IMR-90 (cell line): ENCODE data around the gene ACSS3.

ENCODE experiments used
- BHLHE40 ChIP-seq: fragments of 150-350 bp; IDR thresholded peaks from 2 replicates; pipeline ENCODE4 v1.6.1; 2016; ENCODE audit warnings: mild to moderate bottlenecking, low read depth, low read length
- CHD1 ChIP-seq: IDR thresholded peaks from 2 replicates; pipeline ENCODE4 v1.6.1; 2012; ENCODE audit warnings: low read depth, low read length, improper control_type of control experiment
- CTCF ChIP-seq: conservative IDR thresholded peaks from 2 replicates; pipeline ENCODE4 v1.5.1; 2012; ENCODE audit warnings: mild to moderate bottlenecking, low read depth, low read length, improper control_type of control experiment
- FOS ChIP-seq: fragments of 150-350 bp; IDR thresholded peaks from 2 replicates; pipeline ENCODE4 v1.6.1; 2016; ENCODE audit warnings: low read depth, low read length
- POLR2A ChIP-seq: IDR thresholded peaks from 2 replicates; pipeline ENCODE4 v1.6.1; 2012; ENCODE audit warnings: mild to moderate bottlenecking, low read depth, low read length
- RAD21 ChIP-seq: IDR thresholded peaks from 2 replicates; pipeline ENCODE4 v1.6.1; 2012; ENCODE audit warnings: low read length, improper control_type of control experiment
- USF2 ChIP-seq: fragments of 150-350 bp; IDR thresholded peaks from 2 replicates; pipeline ENCODE4 v1.6.1; 2017; ENCODE audit warnings: mild to moderate bottlenecking, antibody characterized with exemption, low read length, low read depth

- TF ChIP-seq CTCF (no peak), BHLHE40 (no peak), FOS (no peak), USF2 (no peak), RAD21 (no peak), POLR2A (no peak), CHD1 (no peak)
These were observed 129.3 kb downstream of the ACSS3 start for GRCh38 chr12:81207173-81207572.
